NCI-H345 treated with DMSO at 0.1 percent for 48 hours (cell line): Measurements from ENCODE around the gene TTK.

Experiments used
- DNase-seq: peaks from one replicate; lab custom pipeline; 2025; ENCODE audit not compliant: unreplicated experiment; lab: John Stamatoyannopoulos, UW

Gene TTK

GRCh38 chr6:80004173-80005072 lies at the start of gene TTK:
Gene TTK, plus strand, starts transcription at chr6:80004649. Its CDS starts 1,195 bp downstream, at chr6:80005844.
- peak; percentile 94 for DNase-seq

- no peak for DNase-seq
These were observed 49.6 kb upstream of the TTK start for GRCh38 chr6:79954849-79955248.

GRCh38 chr6:79964607-79965081 lies 39.8 kb upstream of the TTK start:
- DNase-seq, result no peak

- DNase-seq, result no peak
These were observed 37.3 kb upstream of the TTK start for GRCh38 chr6:79967178-79967577.

- DNase-seq, result no peak
These were observed 34.7 kb upstream of the TTK start for GRCh38 chr6:79969784-79970183.

GRCh38 chr6:79971193-79971592 lies 33.3 kb upstream of the TTK start:
- DNase-seq, result no peak

- no peak for DNase-seq
These were observed 22.8 kb upstream of the TTK start for GRCh38 chr6:79981652-79982051.

- DNase-seq, result no peak
These were observed 20.2 kb upstream of the TTK start for GRCh38 chr6:79984261-79984660.

- no peak for DNase-seq
These were observed 19.3 kb upstream of the TTK start for GRCh38 chr6:79985128-79985527.

GRCh38 chr6:79989641-79990040 lies 14.8 kb upstream of the TTK start:
- no peak for DNase-seq

- no peak for DNase-seq
These were observed 11.2 kb upstream of the TTK start for GRCh38 chr6:79993012-79993910.

- DNase-seq, result no peak
These were observed 10.5 kb upstream of the TTK start for GRCh38 chr6:79993911-79994309.

- no peak for DNase-seq
These were observed 6.7 kb upstream of the TTK start for GRCh38 chr6:79997728-79998127.

GRCh38 chr6:80001337-80001736 lies 3.1 kb upstream of the TTK start:
- DNase-seq, result no peak

GRCh38 chr6:80003826-80004172 lies 650 bp upstream of the TTK start:
- DNase-seq, result peak; percentile 54

- DNase-seq, result no peak
These were observed 957 bp downstream of the TTK start for GRCh38 chr6:80005406-80005805.

- no peak for DNase-seq
These were observed 2.1 kb downstream of the TTK start for GRCh38 chr6:80006541-80006940.

GRCh38 chr6:80009531-80009930 lies 5.1 kb downstream of the TTK start:
- no peak for DNase-seq

- DNase-seq, result no peak
These were observed 5.8 kb downstream of the TTK start for GRCh38 chr6:80010288-80010687.

GRCh38 chr6:80015839-80016435 lies 11.5 kb downstream of the TTK start:
- DNase-seq, result no peak

- no peak for DNase-seq
These were observed 16.1 kb downstream of the TTK start for GRCh38 chr6:80020381-80021120.
